Measurements from ENCODE around the gene CRYBA2. TPM values are rescaled to one million over a fixed set of nuclear protein-coding genes. Genes with fewer than 3 reads are reported as not detected.
A peak's percentile ranks its signal among the peaks of the same experiment; 100 is the strongest.

CRYBA2 gene
- polyA plus RNA-seq, 4 donors = 1.3 to 37.0 (median 4.6) TPM

- WGBS, 3 donors = 67 to 87% (median 78%) methylated on average over 2 of the region's 2 CpGs
- no peaks in the 10 kb centered on the region for H3K9me3 ChIP-seq (ENCODE audit: control insufficient read depth in 2 of 2, insufficient read depth in 1 of 2, low read depth in 1 of 2, low read length in 1 of 2)
- FAIRE-seq (no peak), DNase-seq (no peak)
- peaks cover 0 to 24% (median 20%) of the 10 kb centered on the region in 3 donors for H3K27me3 ChIP-seq (ENCODE audit: control insufficient read depth in 3 of 3, insufficient read depth in 3 of 3, low read length in 3 of 3)
- H3K4me3 ChIP-seq (ENCODE audit: low read depth in 1 of 3, low read length in 3 of 3) = no peak overlapping the region
- no peak overlapping the region for H3K27ac ChIP-seq (ENCODE audit: low read depth in 1 of 3, low read length in 2 of 3)
- H3K4me1 ChIP-seq (ENCODE audit: control insufficient read depth in 3 of 3, insufficient read depth in 2 of 3, low read depth in 1 of 3, low read length in 2 of 3) = no peaks in the 10 kb centered on the region
- H3K36me3 ChIP-seq (ENCODE audit: control insufficient read depth in 3 of 3, insufficient read depth in 2 of 3, low read depth in 1 of 3, low read length in 3 of 3) = no peaks in the 10 kb centered on the region
Measured at GRCh38 chr2:219009294-219009693, 16.1 kb upstream of the CRYBA2 start.

GRCh38 chr2:219003979-219004378 is 10.8 kb upstream of the CRYBA2 start:
- Histone ChIP-seq H3K36me3 (ENCODE audit: control insufficient read depth in 3 of 3, insufficient read depth in 2 of 3, low read depth in 1 of 3, low read length in 3 of 3) (no peaks in the 10 kb centered on the region), H3K27me3 (ENCODE audit: control insufficient read depth in 3 of 3, insufficient read depth in 3 of 3, low read length in 3 of 3) (peaks cover 0 to 66% (median 51%) of the 10 kb centered on the region in 3 donors), H3K9me3 (ENCODE audit: control insufficient read depth in 2 of 2, insufficient read depth in 1 of 2, low read depth in 1 of 2, low read length in 1 of 2) (no peaks in the 10 kb centered on the region), H3K4me3 (ENCODE audit: low read depth in 1 of 3, low read length in 3 of 3) (no peak overlapping the region), H3K27ac (ENCODE audit: low read depth in 1 of 3, low read length in 2 of 3) (no peak overlapping the region), H3K4me1 (ENCODE audit: control insufficient read depth in 3 of 3, insufficient read depth in 2 of 3, low read depth in 1 of 3, low read length in 2 of 3) (peaks cover 0 to 15% (median 4%) of the 10 kb centered on the region in 3 donors)
- 86 to 87% (median 86%) methylated on average over 3 of the region's 3 CpGs for WGBS, 3 donors
- FAIRE-seq (no peak), DNase-seq (no peak)

DNA sequence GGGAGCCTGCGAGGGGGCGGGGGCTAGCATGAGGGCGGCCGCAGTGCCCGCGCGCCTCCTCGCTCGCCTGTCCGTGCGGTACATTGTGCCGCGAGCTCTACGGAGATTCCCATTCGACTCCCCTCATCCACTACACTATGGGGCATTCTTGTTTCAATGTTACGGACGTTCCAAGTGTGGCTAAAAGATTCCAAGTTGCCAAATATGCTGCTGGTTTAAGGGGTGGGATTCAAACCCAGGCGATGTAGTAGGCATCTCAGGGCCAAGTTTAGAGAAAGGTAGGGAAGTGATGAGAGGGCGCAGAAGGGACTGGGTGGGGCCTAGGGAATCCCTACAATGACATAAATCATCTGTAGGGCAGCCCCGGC is 10.0 kb upstream of the CRYBA2 start:
- DNase-seq (no peak), FAIRE-seq (no peak)
- peak overlapping the region in 1 of 3 donors; percentile 21 for H3K4me3 ChIP-seq (ENCODE audit: low read depth in 1 of 3, low read length in 3 of 3)
- 6 to 11% (median 10%) methylated on average over 15 to 20 of the region's 20 CpGs for WGBS, 3 donors
- no peak overlapping the region for H3K27ac ChIP-seq (ENCODE audit: low read depth in 1 of 3, low read length in 2 of 3)
- no peaks in the 10 kb centered on the region for H3K9me3 ChIP-seq (ENCODE audit: control insufficient read depth in 2 of 2, insufficient read depth in 1 of 2, low read depth in 1 of 2, low read length in 1 of 2)
- peaks cover 0 to 15% (median 4%) of the 10 kb centered on the region in 3 donors for H3K4me1 ChIP-seq (ENCODE audit: control insufficient read depth in 3 of 3, insufficient read depth in 2 of 3, low read depth in 1 of 3, low read length in 2 of 3)
- peaks cover 0 to 70% (median 51%) of the 10 kb centered on the region in 3 donors for H3K27me3 ChIP-seq (ENCODE audit: control insufficient read depth in 3 of 3, insufficient read depth in 3 of 3, low read length in 3 of 3)
- no peaks in the 10 kb centered on the region for H3K36me3 ChIP-seq (ENCODE audit: control insufficient read depth in 3 of 3, insufficient read depth in 2 of 3, low read depth in 1 of 3, low read length in 3 of 3)

- H3K4me1 ChIP-seq (ENCODE audit: control insufficient read depth in 3 of 3, insufficient read depth in 2 of 3, low read depth in 1 of 3, low read length in 2 of 3) = peaks cover 0 to 15% (median 4%) of the 10 kb centered on the region in 3 donors
- DNase-seq (peak; percentile 72 to 87), FAIRE-seq (no peak)
- H3K27ac ChIP-seq (ENCODE audit: low read depth in 1 of 3, low read length in 2 of 3) = peak overlapping the region; percentile 7 to 76 (median 74)
- no peaks in the 10 kb centered on the region for H3K36me3 ChIP-seq (ENCODE audit: control insufficient read depth in 3 of 3, insufficient read depth in 2 of 3, low read depth in 1 of 3, low read length in 3 of 3)
- H3K9me3 ChIP-seq (ENCODE audit: control insufficient read depth in 2 of 2, insufficient read depth in 1 of 2, low read depth in 1 of 2, low read length in 1 of 2) = no peaks in the 10 kb centered on the region
- H3K4me3 ChIP-seq (ENCODE audit: low read depth in 1 of 3, low read length in 3 of 3) = peak overlapping the region; percentile 16 to 41 (median 33)
- peaks cover 0 to 74% (median 51%) of the 10 kb centered on the region in 3 donors for H3K27me3 ChIP-seq (ENCODE audit: control insufficient read depth in 3 of 3, insufficient read depth in 3 of 3, low read length in 3 of 3)
- 2% methylated on average over 64 to 72 of the region's 72 CpGs for WGBS, 3 donors
Measured at GRCh38 chr2:219002395-219003266, 9.4 kb upstream of the CRYBA2 start.

GRCh38 chr2:219001577-219002394 is 8.6 kb upstream of the CRYBA2 start:
- WGBS, 3 donors = 1 to 3% (median 1%) methylated on average over 50 to 70 of the region's 70 CpGs
- H3K4me1 ChIP-seq (ENCODE audit: control insufficient read depth in 3 of 3, insufficient read depth in 2 of 3, low read depth in 1 of 3, low read length in 2 of 3) = peaks cover 0 to 15% (median 4%) of the 10 kb centered on the region in 3 donors
- peaks cover 2 to 75% (median 51%) of the 10 kb centered on the region in 3 donors for H3K27me3 ChIP-seq (ENCODE audit: control insufficient read depth in 3 of 3, insufficient read depth in 3 of 3, low read length in 3 of 3)
- peak overlapping the region in 2 of 3 donors; percentile 33 to 41 for H3K4me3 ChIP-seq (ENCODE audit: low read depth in 1 of 3, low read length in 3 of 3)
- no peaks in the 10 kb centered on the region for H3K36me3 ChIP-seq (ENCODE audit: control insufficient read depth in 3 of 3, insufficient read depth in 2 of 3, low read depth in 1 of 3, low read length in 3 of 3)
- FAIRE-seq (no peak), DNase-seq (peak; percentile 92 to 93)
- no peaks in the 10 kb centered on the region for H3K9me3 ChIP-seq (ENCODE audit: control insufficient read depth in 2 of 2, insufficient read depth in 1 of 2, low read depth in 1 of 2, low read length in 1 of 2)
- peak overlapping the region; percentile 27 to 76 (median 74) for H3K27ac ChIP-seq (ENCODE audit: low read depth in 1 of 3, low read length in 2 of 3)

GRCh38 chr2:219001100-219001576 is 7.9 kb upstream of the CRYBA2 start:
- FAIRE-seq (no peak), DNase-seq (no peak)
- H3K4me1 ChIP-seq (ENCODE audit: control insufficient read depth in 3 of 3, insufficient read depth in 2 of 3, low read depth in 1 of 3, low read length in 2 of 3) = peaks cover 2 to 21% (median 4%) of the 10 kb centered on the region in 3 donors
- WGBS, 3 donors = 6 to 9% (median 7%) methylated on average over 24 to 26 of the region's 26 CpGs
- H3K36me3 ChIP-seq (ENCODE audit: control insufficient read depth in 3 of 3, insufficient read depth in 2 of 3, low read depth in 1 of 3, low read length in 3 of 3) = no peaks in the 10 kb centered on the region
- H3K27me3 ChIP-seq (ENCODE audit: control insufficient read depth in 3 of 3, insufficient read depth in 3 of 3, low read length in 3 of 3) = peaks cover 4 to 81% (median 51%) of the 10 kb centered on the region in 3 donors
- H3K27ac ChIP-seq (ENCODE audit: low read depth in 1 of 3, low read length in 2 of 3) = peak overlapping the region; percentile 27 to 68 (median 67)
- peak overlapping the region in 2 of 3 donors; percentile 33 to 41 for H3K4me3 ChIP-seq (ENCODE audit: low read depth in 1 of 3, low read length in 3 of 3)
- H3K9me3 ChIP-seq (ENCODE audit: control insufficient read depth in 2 of 2, insufficient read depth in 1 of 2, low read depth in 1 of 2, low read length in 1 of 2) = no peaks in the 10 kb centered on the region

DNA sequence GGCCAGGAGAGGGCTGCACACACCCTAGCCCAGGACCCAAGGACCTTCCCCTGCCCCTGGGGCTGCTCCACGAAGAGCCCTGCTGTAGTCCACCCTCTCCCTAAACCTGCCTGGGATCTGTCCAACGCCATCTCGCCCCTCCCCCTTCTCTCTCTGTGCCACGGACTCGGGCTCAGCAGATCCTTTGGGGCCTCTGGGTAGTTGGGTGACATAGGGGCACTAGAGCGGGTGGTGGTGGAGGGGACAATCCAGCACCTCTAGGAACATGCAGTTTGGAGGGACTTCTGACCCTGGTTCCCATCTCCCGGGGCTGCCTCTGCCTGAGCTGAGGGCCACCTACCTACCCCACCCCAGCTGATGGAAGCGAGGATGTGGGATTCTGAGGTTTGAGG is 7.3 kb upstream of the CRYBA2 start:
- Histone ChIP-seq H3K9me3 (ENCODE audit: control insufficient read depth in 2 of 2, insufficient read depth in 1 of 2, low read depth in 1 of 2, low read length in 1 of 2) (no peaks in the 10 kb centered on the region), H3K4me3 (ENCODE audit: low read depth in 1 of 3, low read length in 3 of 3) (peak overlapping the region in 2 of 3 donors; percentile 33 to 41), H3K27ac (ENCODE audit: low read depth in 1 of 3, low read length in 2 of 3) (peak overlapping the region in 2 of 3 donors; percentile 67 to 68), H3K27me3 (ENCODE audit: control insufficient read depth in 3 of 3, insufficient read depth in 3 of 3, low read length in 3 of 3) (peaks cover 4 to 81% (median 48%) of the 10 kb centered on the region in 3 donors), H3K4me1 (ENCODE audit: control insufficient read depth in 3 of 3, insufficient read depth in 2 of 3, low read depth in 1 of 3, low read length in 2 of 3) (peaks cover 2 to 25% (median 4%) of the 10 kb centered on the region in 3 donors), H3K36me3 (ENCODE audit: control insufficient read depth in 3 of 3, insufficient read depth in 2 of 3, low read depth in 1 of 3, low read length in 3 of 3) (no peaks in the 10 kb centered on the region)
- 19 to 34% (median 33%) methylated on average over 5 to 8 of the region's 8 CpGs for WGBS, 3 donors
- DNase-seq = no peak
- FAIRE-seq = no peak
